ENCODE data around the gene CYP4A22.

DNA sequence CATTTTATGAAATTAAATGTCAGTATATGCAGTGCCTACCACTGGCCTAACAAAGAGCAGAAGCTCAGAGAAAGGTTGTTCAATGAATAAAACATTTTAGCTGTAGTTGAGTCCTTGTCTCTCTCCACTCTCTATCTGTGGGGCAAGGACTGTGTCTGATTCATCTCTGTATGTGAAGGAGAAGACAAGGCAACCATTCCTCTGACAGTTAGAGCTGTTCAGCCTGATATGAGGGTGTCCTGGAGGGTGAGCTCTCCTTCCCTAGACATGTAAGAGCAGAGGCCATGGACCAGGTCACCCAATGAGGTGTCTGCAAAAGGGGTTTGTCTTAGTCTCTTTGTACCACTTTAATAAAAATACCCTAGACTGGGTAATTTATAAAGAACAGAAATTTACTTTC lies 57.1 kb downstream of the CYP4A22 start:
- no peak for TF ChIP-seq POLR2AphosphoS5 (IDR thresholded peaks at IDR 0.05)
- TF ChIP-seq, protein P1, sequence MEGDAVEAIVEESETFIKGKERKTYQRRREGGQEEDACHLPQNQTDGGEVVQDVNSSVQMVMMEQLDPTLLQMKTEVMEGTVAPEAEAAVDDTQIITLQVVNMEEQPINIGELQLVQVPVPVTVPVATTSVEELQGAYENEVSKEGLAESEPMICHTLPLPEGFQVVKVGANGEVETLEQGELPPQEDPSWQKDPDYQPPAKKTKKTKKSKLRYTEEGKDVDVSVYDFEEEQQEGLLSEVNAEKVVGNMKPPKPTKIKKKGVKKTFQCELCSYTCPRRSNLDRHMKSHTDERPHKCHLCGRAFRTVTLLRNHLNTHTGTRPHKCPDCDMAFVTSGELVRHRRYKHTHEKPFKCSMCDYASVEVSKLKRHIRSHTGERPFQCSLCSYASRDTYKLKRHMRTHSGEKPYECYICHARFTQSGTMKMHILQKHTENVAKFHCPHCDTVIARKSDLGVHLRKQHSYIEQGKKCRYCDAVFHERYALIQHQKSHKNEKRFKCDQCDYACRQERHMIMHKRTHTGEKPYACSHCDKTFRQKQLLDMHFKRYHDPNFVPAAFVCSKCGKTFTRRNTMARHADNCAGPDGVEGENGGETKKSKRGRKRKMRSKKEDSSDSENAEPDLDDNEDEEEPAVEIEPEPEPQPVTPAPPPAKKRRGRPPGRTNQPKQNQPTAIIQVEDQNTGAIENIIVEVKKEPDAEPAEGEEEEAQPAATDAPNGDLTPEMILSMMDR (IDR thresholded peaks at IDR 0.05) = no peak
- TF ChIP-seq POLR2A (IDR thresholded peaks at IDR 0.05) = no peak
